Epithelial cell of esophagus (primary cell): ENCODE measurements around the gene TMEM127.
A peak's percentile ranks its signal among the peaks of the same experiment; 100 is the strongest.
"Not testable (repeated sequence)": the region's sequence is repeated elsewhere in the genome, so short reads cannot be mapped to it uniquely, and the experiment has no call there.

Experiments used
- DNase-seq: peaks from one replicate; pipeline ENCODE4 v3.0.0; 2010; ENCODE audit warnings: low read depth
- H3K4me3 ChIP-seq: 2 replicates; pipeline ENCODE4 v1.5.1; 2011; ENCODE audit warnings: mild to moderate bottlenecking, low read length, control low read depth
- CTCF ChIP-seq: IDR thresholded peaks from 2 replicates; pipeline ENCODE4 v1.5.1; 2011; ENCODE audit warnings: low read depth, mild to moderate bottlenecking, low read length, control low read depth, inconsistent platforms; ENCODE audit not compliant: insufficient read depth; ENCODE audit errors: missing control alignments

Gene TMEM127

DNA sequence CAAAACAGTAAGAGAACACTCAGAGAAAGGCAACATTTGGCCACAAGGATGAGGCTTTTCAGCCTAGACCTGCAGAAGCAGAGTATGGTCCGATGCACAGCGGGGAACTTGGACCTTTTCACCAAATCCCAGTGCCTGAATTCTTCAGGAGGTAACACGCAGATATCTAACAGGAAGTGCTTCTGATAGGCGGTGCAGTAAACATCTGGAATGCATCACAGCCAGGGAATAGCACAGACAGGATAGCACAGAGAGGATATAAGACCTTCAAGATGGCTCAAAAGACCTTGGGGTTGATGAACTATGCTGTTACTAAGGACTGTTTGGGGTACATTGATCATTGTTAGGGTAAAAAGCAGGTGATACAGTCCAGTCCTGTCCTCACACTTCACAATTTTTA lies 1.7 kb downstream of the TMEM127 start:
- no peak for TF ChIP-seq CTCF
- no peak for DNase-seq
- H3K4me3 ChIP-seq: peak overlapping the region; percentile 90

- no peak for TF ChIP-seq CTCF
- no peak overlapping the region for H3K4me3 ChIP-seq
- no peak for DNase-seq
These were observed 3.5 kb downstream of the TMEM127 start for GRCh38 chr2:96262306-96262705.

DNA sequence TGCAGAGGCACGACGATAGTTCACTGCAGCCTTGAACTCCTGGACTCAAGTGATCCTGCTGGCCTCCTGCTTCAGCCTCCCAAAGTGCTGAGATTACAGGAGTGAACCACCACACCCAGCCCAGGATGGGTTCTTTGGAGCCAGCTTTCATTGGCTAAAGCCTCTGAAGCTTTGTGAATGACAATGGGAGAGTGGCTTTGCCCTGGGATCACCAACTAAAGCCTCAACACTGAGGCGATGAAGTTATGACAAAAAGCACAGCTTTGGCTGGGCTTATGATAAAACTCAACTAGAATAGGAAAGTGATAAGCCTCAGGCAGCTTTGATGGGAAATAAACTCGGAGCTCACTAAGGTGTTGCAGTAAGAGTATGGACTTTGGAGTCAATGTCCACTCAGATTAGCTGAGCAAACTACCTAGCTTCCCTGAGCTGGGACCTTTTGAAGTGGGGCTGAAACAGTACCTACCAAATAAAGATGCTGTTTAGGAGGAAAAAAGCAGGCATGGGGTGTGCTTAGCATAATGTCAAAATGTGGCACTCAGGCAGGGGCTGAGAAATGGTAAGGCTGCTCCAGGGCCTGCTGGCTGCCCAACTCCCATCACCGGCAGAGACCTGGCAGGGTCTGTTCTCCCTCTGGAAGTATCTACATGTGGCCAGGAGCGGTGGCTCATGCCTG lies 4.3 kb downstream of the TMEM127 start:
- DNase-seq: no peak
- TF ChIP-seq CTCF: no peak
- no peak overlapping the region for H3K4me3 ChIP-seq

GRCh38 chr2:96260387-96261260 lies 5.2 kb downstream of the TMEM127 start:
- TF ChIP-seq CTCF: peak; percentile 17
- peak; percentile 87 for DNase-seq
- no peak overlapping the region for H3K4me3 ChIP-seq

GRCh38 chr2:96259497-96259921 lies 6.3 kb downstream of the TMEM127 start:
- DNase-seq: no peak
- H3K4me3 ChIP-seq: no peak overlapping the region
- no peak for TF ChIP-seq CTCF

DNA sequence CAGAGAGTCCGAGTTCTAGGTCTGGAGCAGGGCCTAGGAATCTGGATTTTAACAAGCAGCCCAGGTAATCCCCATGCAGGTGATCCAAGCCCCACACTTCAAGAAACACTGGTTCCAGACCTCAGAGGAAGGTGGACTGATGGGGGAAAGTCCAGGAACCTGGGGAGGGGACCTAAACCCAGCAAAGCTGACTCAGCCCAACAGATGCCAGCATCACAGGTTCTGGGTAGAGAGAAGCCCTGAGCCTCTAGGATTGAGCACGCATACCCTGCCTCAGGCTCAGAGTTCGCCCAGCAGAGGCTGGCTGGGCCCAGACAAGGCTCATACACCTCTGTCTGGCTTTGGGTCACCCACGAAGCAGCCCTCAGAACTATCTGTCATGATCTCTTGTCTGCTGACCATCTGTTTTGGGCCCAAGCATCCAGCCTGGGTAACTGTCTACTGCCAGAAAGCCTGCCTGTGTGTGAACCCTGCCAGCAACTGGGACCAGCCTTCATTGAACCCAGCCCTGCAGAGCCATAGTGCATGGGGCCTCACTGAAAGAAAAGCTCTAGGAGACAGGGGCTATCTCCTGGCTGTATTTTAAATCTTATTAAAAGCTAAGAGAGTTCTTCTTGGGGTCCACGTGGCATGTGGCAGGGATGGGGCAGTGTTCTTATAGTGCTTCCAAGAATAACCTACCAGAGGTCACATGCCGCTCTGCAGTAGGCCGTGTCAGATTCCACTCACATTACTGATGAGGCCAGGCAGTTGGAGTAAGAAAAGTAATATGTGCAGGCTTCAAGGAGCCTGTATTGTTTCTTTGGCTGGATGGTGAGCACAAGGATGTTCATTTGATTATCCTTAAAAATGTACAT lies 7.4 kb downstream of the TMEM127 start:
- no peak overlapping the region for H3K4me3 ChIP-seq
- DNase-seq: no peak
- no peak for TF ChIP-seq CTCF

DNA sequence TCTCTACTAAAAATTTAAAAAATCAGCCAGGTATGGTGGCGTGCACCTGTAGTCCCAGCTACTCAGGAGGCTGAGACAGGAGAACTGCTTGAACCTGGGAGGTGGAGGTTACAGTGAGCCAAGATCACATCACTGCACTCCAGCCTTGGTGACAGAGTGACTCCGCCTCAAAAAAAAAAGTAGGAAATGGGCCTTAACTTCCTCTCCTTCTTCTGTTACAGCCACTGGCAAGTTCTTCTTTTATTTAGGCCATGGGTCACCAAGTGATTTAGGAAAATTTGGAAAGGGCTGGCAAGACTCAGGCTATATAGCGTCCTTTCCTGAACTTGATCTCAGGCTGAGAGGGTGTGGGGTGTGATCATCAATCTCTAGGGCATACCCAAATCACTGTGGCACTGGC lies 8.1 kb downstream of the TMEM127 start:
- H3K4me3 ChIP-seq, DNase-seq: not testable (repeated sequence)
